NAMALWA (cell line): ENCODE data around the gene MRS2.
A peak's percentile ranks its signal among the peaks of the same experiment; 100 is the strongest.
"Not testable (repeated sequence)": the region's sequence is repeated elsewhere in the genome, so short reads cannot be mapped to it uniquely, and the experiment has no call there.

ENCODE experiments used
- DNase-seq: peaks from one replicate; pipeline ENCODE4 v3.0.0-alpha.2; 2015; ENCODE audit warnings: low spot score

Gene MRS2

GRCh38 chr6:24402697-24403500, at the start of gene MRS2:
Gene MRS2, plus strand, starts transcription at chr6:24402936. Its CDS starts 111 bp downstream, at chr6:24403047.
- peak; percentile 82 for DNase-seq

GRCh38 chr6:24353861-24354260, 48.9 kb upstream of the MRS2 start:
- DNase-seq: no peak

- DNase-seq: no peak
These were observed 47.3 kb upstream of the MRS2 start for GRCh38 chr6:24355393-24355792.

- DNase-seq: no peak
These were observed 46.3 kb upstream of the MRS2 start for GRCh38 chr6:24356310-24356973.

GRCh38 chr6:24357336-24358218, 45.2 kb upstream of the MRS2 start, which contains the start of gene DCDC2:
Gene DCDC2, minus strand, starts transcription at chr6:24358059. Its CDS starts 309 bp downstream, at chr6:24357750.
- no peak for DNase-seq

- no peak for DNase-seq
These were observed 44.4 kb upstream of the MRS2 start for GRCh38 chr6:24358219-24358821.

- DNase-seq: peak; percentile 98
These were observed 42.9 kb upstream of the MRS2 start for GRCh38 chr6:24359640-24360454.

- not testable (repeated sequence) for DNase-seq
These were observed 40.4 kb upstream of the MRS2 start for GRCh38 chr6:24362363-24362762.

GRCh38 chr6:24365103-24365633, 37.6 kb upstream of the MRS2 start:
- DNase-seq: not testable (repeated sequence)

GRCh38 chr6:24374612-24375011, 28.1 kb upstream of the MRS2 start:
- DNase-seq: no peak

- no peak for DNase-seq
These were observed 25.9 kb upstream of the MRS2 start for GRCh38 chr6:24376871-24377270.

- no peak for DNase-seq
These were observed 24.2 kb upstream of the MRS2 start for GRCh38 chr6:24378473-24379097.

- DNase-seq: no peak
These were observed 21.1 kb upstream of the MRS2 start for GRCh38 chr6:24381476-24382219.

GRCh38 chr6:24382220-24382540, 20.6 kb upstream of the MRS2 start:
- no peak for DNase-seq

- DNase-seq: not testable (repeated sequence)
These were observed 19.7 kb upstream of the MRS2 start for GRCh38 chr6:24382891-24383494.

- not testable (repeated sequence) for DNase-seq
These were observed 18.2 kb upstream of the MRS2 start for GRCh38 chr6:24384369-24385130.

GRCh38 chr6:24385536-24386269, 17.0 kb upstream of the MRS2 start:
- no peak for DNase-seq

GRCh38 chr6:24387818-24388217, 14.9 kb upstream of the MRS2 start:
- no peak for DNase-seq
